LNCAP (cell line): ENCODE measurements around the gene NRROS.

Experiments used
- CTCF ChIP-seq: fragments of 450-650 bp; IDR thresholded peaks from 2 replicates; pipeline ENCODE4 v1.5.1; 2017; ENCODE audit warnings: mild to moderate bottlenecking

Gene NRROS

GRCh38 chr3:196656213-196656612 is 16.7 kb downstream of the NRROS start:
- no peak for TF ChIP-seq CTCF

- no peak for TF ChIP-seq CTCF
Measured at GRCh38 chr3:196659901-196660351, 20.4 kb downstream of the NRROS start.

- TF ChIP-seq CTCF = no peak
Measured at GRCh38 chr3:196660381-196661166, 21.1 kb downstream of the NRROS start.

- TF ChIP-seq CTCF = no peak
Measured at GRCh38 chr3:196661400-196661799, 21.9 kb downstream of the NRROS start.

- no peak for TF ChIP-seq CTCF
Measured at GRCh38 chr3:196662033-196662432, 22.5 kb downstream of the NRROS start.

- no peak for TF ChIP-seq CTCF
Measured at GRCh38 chr3:196662711-196663571, 23.4 kb downstream of the NRROS start.

- TF ChIP-seq CTCF = no peak
Measured at GRCh38 chr3:196666001-196666867, 26.7 kb downstream of the NRROS start.
